PFSK-1 (cell line): ENCODE data around the gene KLHL13.

Experiments used
- FOXP2 ChIP-seq: optimal IDR thresholded peaks from 2 replicates; pipeline ENCODE3; 2011; ENCODE audit warnings: borderline replicate concordance, control low read depth, inconsistent platforms; ENCODE audit not compliant: insufficient read depth; ENCODE audit errors: extremely low read length, extremely low read depth
- POLR2AphosphoS5 ChIP-seq: IDR thresholded peaks from 2 replicates; pipeline ENCODE4 v1.6.1; 2012; ENCODE audit warnings: low read depth, mild to moderate bottlenecking, control low read depth, low read length, moderate library complexity
- SIN3A ChIP-seq: IDR thresholded peaks from 2 replicates; pipeline ENCODE4 v1.6.1; 2012; ENCODE audit warnings: mild to moderate bottlenecking, low read length, moderate library complexity, borderline replicate concordance; ENCODE audit not compliant: insufficient read depth
- TAF1 ChIP-seq: IDR thresholded peaks from 2 replicates; pipeline ENCODE4 v1.6.1; 2012; ENCODE audit warnings: low read length, control low read depth, borderline replicate concordance; ENCODE audit not compliant: insufficient read depth
- TF ChIP-seq, protein P1 (sequence below), 2 experiments: IDR thresholded peaks; 2 replicates each; pipeline versions ENCODE4 v1.6.1 to v1.8.0; 2011 to 2012; ENCODE audit warnings: low read depth in 2 of 2, low read length in 2 of 2, control low read depth in 1 of 2, inconsistent platforms in 1 of 2, mild to moderate bottlenecking in 1 of 2, moderate library complexity in 1 of 2; ENCODE audit not compliant: insufficient read depth in 1 of 2

The KLHL13 gene

DNA sequence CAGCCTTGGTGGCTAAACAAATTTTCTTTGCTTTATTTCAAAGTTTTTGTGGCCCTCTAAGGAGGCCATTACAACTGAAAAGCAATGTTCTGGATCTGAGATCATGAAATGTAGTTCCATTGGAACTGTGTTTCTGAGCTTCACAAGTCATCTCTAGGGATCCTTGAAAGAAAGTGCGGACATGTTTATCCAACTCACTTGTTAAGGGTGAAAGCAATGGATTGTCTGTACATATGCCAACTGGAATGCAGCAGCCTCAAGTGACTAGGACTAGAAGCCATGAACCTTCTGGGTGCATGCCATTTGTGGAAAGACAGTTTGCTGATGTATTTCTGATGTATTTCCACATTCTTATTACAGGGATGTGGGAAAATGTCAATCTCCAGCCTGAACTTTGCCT lies 36.7 kb upstream of the KLHL13 start:
- TF ChIP-seq TAF1, result no peak
- no peak for TF ChIP-seq SIN3A
- TF ChIP-seq, protein P1, sequence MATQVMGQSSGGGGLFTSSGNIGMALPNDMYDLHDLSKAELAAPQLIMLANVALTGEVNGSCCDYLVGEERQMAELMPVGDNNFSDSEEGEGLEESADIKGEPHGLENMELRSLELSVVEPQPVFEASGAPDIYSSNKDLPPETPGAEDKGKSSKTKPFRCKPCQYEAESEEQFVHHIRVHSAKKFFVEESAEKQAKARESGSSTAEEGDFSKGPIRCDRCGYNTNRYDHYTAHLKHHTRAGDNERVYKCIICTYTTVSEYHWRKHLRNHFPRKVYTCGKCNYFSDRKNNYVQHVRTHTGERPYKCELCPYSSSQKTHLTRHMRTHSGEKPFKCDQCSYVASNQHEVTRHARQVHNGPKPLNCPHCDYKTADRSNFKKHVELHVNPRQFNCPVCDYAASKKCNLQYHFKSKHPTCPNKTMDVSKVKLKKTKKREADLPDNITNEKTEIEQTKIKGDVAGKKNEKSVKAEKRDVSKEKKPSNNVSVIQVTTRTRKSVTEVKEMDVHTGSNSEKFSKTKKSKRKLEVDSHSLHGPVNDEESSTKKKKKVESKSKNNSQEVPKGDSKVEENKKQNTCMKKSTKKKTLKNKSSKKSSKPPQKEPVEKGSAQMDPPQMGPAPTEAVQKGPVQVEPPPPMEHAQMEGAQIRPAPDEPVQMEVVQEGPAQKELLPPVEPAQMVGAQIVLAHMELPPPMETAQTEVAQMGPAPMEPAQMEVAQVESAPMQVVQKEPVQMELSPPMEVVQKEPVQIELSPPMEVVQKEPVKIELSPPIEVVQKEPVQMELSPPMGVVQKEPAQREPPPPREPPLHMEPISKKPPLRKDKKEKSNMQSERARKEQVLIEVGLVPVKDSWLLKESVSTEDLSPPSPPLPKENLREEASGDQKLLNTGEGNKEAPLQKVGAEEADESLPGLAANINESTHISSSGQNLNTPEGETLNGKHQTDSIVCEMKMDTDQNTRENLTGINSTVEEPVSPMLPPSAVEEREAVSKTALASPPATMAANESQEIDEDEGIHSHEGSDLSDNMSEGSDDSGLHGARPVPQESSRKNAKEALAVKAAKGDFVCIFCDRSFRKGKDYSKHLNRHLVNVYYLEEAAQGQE (IDR thresholded peaks at IDR 0.05; ENCODE audit: insufficient read depth in 1 of 2, low read depth in 2 of 2, low read length in 2 of 2), result no peak
- no peak for TF ChIP-seq FOXP2
- no peak for TF ChIP-seq POLR2AphosphoS5

DNA sequence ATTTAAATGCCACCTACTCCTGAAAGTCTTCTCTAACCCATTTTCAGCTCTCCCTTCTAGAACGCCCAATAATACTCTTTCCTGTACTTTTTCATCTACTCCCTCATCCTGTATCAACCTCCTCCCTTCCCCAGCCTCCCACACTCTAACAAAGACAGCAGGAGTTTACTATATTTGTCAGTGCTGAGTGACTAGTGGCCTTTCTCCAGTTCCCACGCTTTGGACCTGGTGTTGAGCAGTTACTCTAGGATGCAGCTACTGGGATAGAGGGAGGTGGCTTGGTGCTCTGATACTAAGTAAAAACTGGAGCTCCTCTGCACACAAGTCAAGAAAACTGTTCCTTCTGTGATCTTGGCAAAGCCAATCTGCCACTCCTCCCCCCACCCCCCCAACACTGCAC lies 36.1 kb upstream of the KLHL13 start:
- TF ChIP-seq TAF1, result no peak
- no peak for TF ChIP-seq POLR2AphosphoS5
- TF ChIP-seq, protein P1 (IDR thresholded peaks at IDR 0.05; ENCODE audit: insufficient read depth in 1 of 2, low read depth in 2 of 2, low read length in 2 of 2), result no peak
- no peak for TF ChIP-seq FOXP2
- TF ChIP-seq SIN3A, result no peak

DNA sequence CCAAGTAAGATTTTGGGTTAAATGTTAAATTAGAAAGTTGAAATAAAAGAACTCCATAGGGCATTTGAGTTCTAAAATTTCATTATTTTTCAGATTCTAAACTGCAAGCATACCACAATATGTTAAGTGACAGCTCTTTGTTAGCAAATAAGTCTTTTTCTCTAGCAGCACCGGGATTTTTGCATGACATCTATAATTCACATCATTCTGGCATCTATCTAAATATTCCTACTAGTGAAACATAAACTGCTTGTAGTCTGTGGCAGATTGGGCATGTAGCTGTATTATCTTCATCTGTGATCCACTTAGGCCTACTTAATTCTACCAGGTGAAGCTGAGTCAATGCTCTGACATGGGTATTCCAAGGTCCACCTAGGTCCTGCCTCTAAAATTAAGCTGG lies 32.1 kb upstream of the KLHL13 start:
- TF ChIP-seq SIN3A (no peak), TAF1 (no peak), FOXP2 (no peak), POLR2AphosphoS5 (no peak)
- TF ChIP-seq, protein P1 (IDR thresholded peaks at IDR 0.05; ENCODE audit: insufficient read depth in 1 of 2, low read depth in 2 of 2, low read length in 2 of 2), result no peak

DNA sequence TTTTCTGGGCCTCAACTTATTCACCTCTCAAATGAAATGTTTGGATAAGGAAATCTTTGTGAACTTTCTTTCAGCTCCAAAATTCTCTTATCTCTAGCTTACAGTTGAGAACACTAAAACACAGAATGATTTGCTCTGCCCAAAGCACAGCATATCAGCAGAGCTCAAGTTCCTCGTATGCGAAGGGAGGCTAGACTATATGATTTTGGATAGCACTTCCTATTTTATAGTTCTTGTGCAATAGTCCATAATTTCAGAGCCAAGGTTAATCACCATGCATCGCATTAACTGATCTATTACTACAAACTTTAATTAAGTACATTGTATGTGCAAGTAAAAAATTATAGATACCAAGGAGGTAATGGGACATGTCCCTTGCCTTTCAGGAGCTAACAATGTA lies 27.0 kb upstream of the KLHL13 start:
- TF ChIP-seq FOXP2 (no peak), SIN3A (no peak), POLR2AphosphoS5 (no peak), TAF1 (no peak)
- TF ChIP-seq, protein P1 (IDR thresholded peaks at IDR 0.05; ENCODE audit: insufficient read depth in 1 of 2, low read depth in 2 of 2, low read length in 2 of 2), result no peak

DNA sequence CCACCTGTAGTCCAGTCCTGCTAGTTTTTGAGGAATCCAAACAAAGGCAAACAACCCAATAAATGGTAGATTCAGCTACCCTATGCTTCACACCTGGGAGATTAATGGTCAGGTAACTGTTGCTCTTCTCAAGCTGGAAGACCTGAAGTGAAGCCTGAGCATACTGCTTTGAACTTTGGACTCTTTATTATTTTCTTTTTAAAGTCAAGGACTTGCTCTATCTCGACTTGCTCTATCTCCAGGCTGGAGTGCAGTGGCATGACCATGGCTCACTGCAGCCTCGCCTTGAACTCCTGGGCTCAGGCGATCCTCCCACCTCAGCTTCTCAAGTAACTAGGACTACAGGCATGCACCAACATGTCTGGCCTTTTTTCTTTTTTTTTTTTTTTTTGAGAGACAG lies 14.7 kb upstream of the KLHL13 start:
- no peak for TF ChIP-seq FOXP2
